CD14-positive monocyte (primary cell): ENCODE measurements around the gene DPP6. TPM values are rescaled to one million over a fixed set of nuclear protein-coding genes. Genes with fewer than 3 reads are reported as not detected.

ENCODE experiments used
- DNase-seq, 3 donors: peaks; one replicate each; pipeline ENCODE4 v3.0.0-alpha.2; 2011 to 2022
- H2AFZ ChIP-seq: 2 replicates; pipeline ENCODE4 v1.6.0; 2012; ENCODE audit warnings: mild to moderate bottlenecking, low read depth, low read length, inconsistent platforms; ENCODE audit not compliant: insufficient read depth, poor library complexity, severe bottlenecking
- H3K27ac ChIP-seq, 2 donors: 1 replicate in 1 of 2; 2 replicates in 1 of 2; pipeline ENCODE4 v1.5.1; 2012 to 2013; ENCODE audit warnings: low read length in 2 of 2, control low read depth in 1 of 2, inconsistent platforms in 1 of 2, low read depth in 1 of 2, mild to moderate bottlenecking in 1 of 2
- H3K27me3 ChIP-seq, 2 donors: one replicate each; pipeline versions ENCODE4 v1.6.0 to v1.6.1; 2011 to 2013; ENCODE audit warnings: low read length in 2 of 2; ENCODE audit not compliant: control insufficient read depth in 2 of 2, insufficient read depth in 2 of 2
- H3K36me3 ChIP-seq, 2 donors: replicated peaks in 1 of 2; 1 replicate in 1 of 2; 2 replicates in 1 of 2; pipeline versions ENCODE4 v1.5.1 to v1.6.1; 2012 to 2013; ENCODE audit warnings: low read length in 2 of 2, control low read depth in 1 of 2, inconsistent platforms in 1 of 2, mild to moderate bottlenecking in 1 of 2; ENCODE audit not compliant: insufficient read depth in 2 of 2, control insufficient read depth in 1 of 2
- H3K4me1 ChIP-seq, 2 donors: 1 replicate in 1 of 2; 2 replicates in 1 of 2; pipeline versions ENCODE4 v1.5.1 to v1.6.1; 2012 to 2013; ENCODE audit warnings: low read length in 2 of 2, control low read depth in 1 of 2, inconsistent platforms in 1 of 2, mild to moderate bottlenecking in 1 of 2, moderate library complexity in 1 of 2; ENCODE audit not compliant: insufficient read depth in 2 of 2, control insufficient read depth in 1 of 2
- H3K4me2 ChIP-seq: replicated peaks from 2 replicates; pipeline ENCODE3; 2012; ENCODE audit warnings: low read length, moderate library complexity, mild to moderate bottlenecking; ENCODE audit not compliant: poor library complexity, severe bottlenecking; ENCODE audit errors: extremely low read depth
- H3K4me3 ChIP-seq, 3 experiments: fragments of 200-600 bp in 1 of 3; sonication (generic) in 1 of 3; replicated peaks in 1 of 3; 1 replicate in 2 of 3; 2 replicates in 1 of 3; pipeline ENCODE4 v1.5.1; 2011 to 2013; ENCODE audit warnings: low read length in 3 of 3, mild to moderate bottlenecking in 3 of 3, control low read depth in 2 of 3, low read depth in 2 of 3, inconsistent platforms in 1 of 3, moderate library complexity in 1 of 3
- H3K79me2 ChIP-seq: 2 replicates; pipeline ENCODE4 v1.6.0; 2012; ENCODE audit warnings: mild to moderate bottlenecking, control low read depth, inconsistent platforms, low read length, moderate library complexity; ENCODE audit not compliant: insufficient read depth
- H3K9ac ChIP-seq: 2 replicates; pipeline ENCODE4 v1.6.0; 2017; ENCODE audit warnings: low read length, mild to moderate bottlenecking; ENCODE audit not compliant: insufficient read depth, poor library complexity, severe bottlenecking
- H3K9me3 ChIP-seq, 2 donors: replicated peaks in 1 of 2; 1 replicate in 1 of 2; 2 replicates in 1 of 2; pipeline versions ENCODE4 v1.5.1 to v1.6.1; 2012 to 2013; ENCODE audit warnings: low read length in 2 of 2, control low read depth in 1 of 2; ENCODE audit not compliant: control insufficient read depth in 1 of 2, insufficient read depth in 1 of 2
- H4K20me1 ChIP-seq: 2 replicates; pipeline ENCODE4 v1.6.0; 2012; ENCODE audit warnings: mild to moderate bottlenecking, low read length, control low read depth, moderate library complexity; ENCODE audit not compliant: insufficient read depth
- H3K27ac Mint-ChIP-seq, 7 donors: one replicate each; pipeline ENCODE4 v1.8.0; 2020; ENCODE audit warnings: mild to moderate bottlenecking in 7 of 7, mixed read lengths in 7 of 7, moderate library complexity in 6 of 7, inconsistent platforms in 2 of 7
- H3K27me3 Mint-ChIP-seq, 3 donors: one replicate each; pipeline ENCODE4 v1.8.0; 2021 to 2022; ENCODE audit warnings: low read depth in 3 of 3, mild to moderate bottlenecking in 3 of 3, mixed read lengths in 3 of 3, moderate library complexity in 3 of 3, inconsistent platforms in 1 of 3
- H3K36me3 Mint-ChIP-seq, 2 donors: one replicate each; pipeline ENCODE4 v1.8.0; 2020; ENCODE audit warnings: mixed read lengths in 2 of 2, inconsistent platforms in 1 of 2, mild to moderate bottlenecking in 1 of 2
- H3K4me1 Mint-ChIP-seq: one replicate; pipeline ENCODE4 v1.8.0; 2020; ENCODE audit warnings: mild to moderate bottlenecking, mixed read lengths
- H3K4me3 Mint-ChIP-seq, 2 donors: one replicate each; pipeline ENCODE4 v1.8.0; 2020; ENCODE audit warnings: mild to moderate bottlenecking in 2 of 2, mixed read lengths in 2 of 2, moderate library complexity in 1 of 2
- H3K9me3 Mint-ChIP-seq, 7 donors: one replicate each; pipeline ENCODE4 v1.8.0; 2020 to 2022; ENCODE audit warnings: mixed read lengths in 7 of 7, mild to moderate bottlenecking in 6 of 7, moderate library complexity in 6 of 7, inconsistent platforms in 2 of 7
- WGBS: methylation state at CpG from one replicate; pipeline ENCODE4 v1.1.5; 2013; ENCODE audit warnings: missing lambda C conversion rate; ENCODE audit not compliant: insufficient coverage; 5-methylcytosine and 5-hydroxymethylcytosine counted together
- intact Hi-C, 2 donors: fragments of 100-400 bp; cut with micrococcal nuclease; formaldehyde crosslinking; loops; one replicate each; pipeline versions ENCODE4 v1.15.0 to v1.15.1; 2023
- polyA plus RNA-seq, 3 donors: library from polyadenylated mRNA; depleted of rRNA in 1 of 3; unstranded in 2 of 3; stranded (reverse) in 1 of 3; fragments of 300-500 nt in 2 of 3; fragments of >200 nt in 1 of 3; fragmentation: Illumina TruSeq in 2 of 3; gene quantifications; 1 replicate in 2 of 3; 2 replicates in 1 of 3; pipeline ENCODE4 v1.2.3, GENCODE V29; 2012 to 2021
- TF ChIP-seq, protein P1 (sequence below): fragments of 200-600 bp; IDR thresholded peaks from one replicate; pipeline ENCODE4 v1.8.0; 2022; ENCODE audit warnings: antibody characterized with exemption, mild to moderate bottlenecking

The DPP6 gene
- polyA plus RNA-seq, 3 donors: not detected

DNA sequence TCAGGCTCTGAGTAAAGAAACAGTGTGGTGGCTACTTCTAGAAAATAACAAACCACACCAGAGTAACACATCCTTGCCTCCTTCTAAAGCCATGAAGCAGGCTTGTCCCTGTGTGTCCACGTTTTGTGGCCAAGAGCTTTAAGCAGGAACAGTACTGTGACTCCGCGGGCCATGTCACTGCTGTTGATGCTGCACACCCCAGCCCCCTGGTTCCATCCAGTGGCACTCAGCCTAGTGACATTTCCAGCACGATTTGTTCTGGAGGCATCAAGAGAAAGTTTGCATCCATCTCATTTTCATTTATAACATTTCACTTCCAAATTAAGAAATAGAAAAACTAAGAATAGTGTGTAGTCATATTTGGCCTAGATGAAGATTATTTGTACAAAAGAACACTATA lies 739.4 kb downstream of the DPP6 start:
- Mint-ChIP-seq H3K9me3 (peaks cover 3 to 10% (median 5%) of the 10 kb centered on the region in 7 donors), H3K27me3 (peaks cover 3 to 22% (median 5%) of the 10 kb centered on the region in 3 donors), H3K4me1 (no peaks in the 10 kb centered on the region), H3K27ac (no peak overlapping the region), H3K4me3 (no peak overlapping the region), H3K36me3 (no peaks in the 10 kb centered on the region)
- Histone ChIP-seq H3K9ac (no peak overlapping the region), H3K4me1 (no peaks in the 10 kb centered on the region), H3K4me3 (no peak overlapping the region), H3K4me2 (no peak overlapping the region), H3K27me3 (no peaks in the 10 kb centered on the region), H4K20me1 (no peaks in the 10 kb centered on the region), H3K79me2 (no peaks in the 10 kb centered on the region), H3K9me3 (no peaks in the 10 kb centered on the region), H3K36me3 (no peaks in the 10 kb centered on the region), H2AFZ (no peak overlapping the region), H3K27ac (no peak overlapping the region)
- TF ChIP-seq, protein P1, sequence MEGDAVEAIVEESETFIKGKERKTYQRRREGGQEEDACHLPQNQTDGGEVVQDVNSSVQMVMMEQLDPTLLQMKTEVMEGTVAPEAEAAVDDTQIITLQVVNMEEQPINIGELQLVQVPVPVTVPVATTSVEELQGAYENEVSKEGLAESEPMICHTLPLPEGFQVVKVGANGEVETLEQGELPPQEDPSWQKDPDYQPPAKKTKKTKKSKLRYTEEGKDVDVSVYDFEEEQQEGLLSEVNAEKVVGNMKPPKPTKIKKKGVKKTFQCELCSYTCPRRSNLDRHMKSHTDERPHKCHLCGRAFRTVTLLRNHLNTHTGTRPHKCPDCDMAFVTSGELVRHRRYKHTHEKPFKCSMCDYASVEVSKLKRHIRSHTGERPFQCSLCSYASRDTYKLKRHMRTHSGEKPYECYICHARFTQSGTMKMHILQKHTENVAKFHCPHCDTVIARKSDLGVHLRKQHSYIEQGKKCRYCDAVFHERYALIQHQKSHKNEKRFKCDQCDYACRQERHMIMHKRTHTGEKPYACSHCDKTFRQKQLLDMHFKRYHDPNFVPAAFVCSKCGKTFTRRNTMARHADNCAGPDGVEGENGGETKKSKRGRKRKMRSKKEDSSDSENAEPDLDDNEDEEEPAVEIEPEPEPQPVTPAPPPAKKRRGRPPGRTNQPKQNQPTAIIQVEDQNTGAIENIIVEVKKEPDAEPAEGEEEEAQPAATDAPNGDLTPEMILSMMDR: no peak
- WGBS: 93% methylated on average over 3 of the region's 4 CpGs
- intact Hi-C loops: no loop called here
- no peak for DNase-seq

DNA sequence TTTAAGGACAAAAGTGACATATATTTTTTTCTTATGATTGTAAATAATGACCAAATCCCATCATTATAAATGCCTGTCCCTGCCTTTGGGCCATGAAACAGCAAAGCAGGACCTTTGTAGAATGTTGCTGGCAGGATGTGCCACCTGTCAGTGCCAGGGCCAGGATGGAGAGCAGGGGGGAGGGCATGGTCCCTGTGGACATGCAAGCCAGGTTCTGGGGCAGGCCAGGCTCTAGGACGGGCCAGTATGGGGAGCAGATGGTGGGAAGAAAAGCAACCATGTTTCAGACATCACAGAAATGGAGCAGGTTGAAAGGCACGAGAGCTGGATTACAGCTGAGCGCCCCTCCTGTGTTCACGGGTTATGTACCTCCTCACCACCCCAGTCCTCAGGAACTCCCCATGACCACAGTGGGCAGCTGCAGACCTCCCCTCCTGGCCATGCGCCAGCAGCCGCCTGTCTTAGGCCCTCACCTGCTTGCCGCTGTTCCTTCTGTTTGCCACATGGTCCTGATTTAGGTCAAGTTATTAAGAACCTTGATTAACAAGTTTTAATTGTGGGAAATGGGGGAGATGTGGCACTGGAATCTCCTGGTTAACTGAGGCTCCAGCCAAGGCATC lies 740.3 kb downstream of the DPP6 start:
- 53% methylated on average over 3 of the region's 7 CpGs for WGBS
- Histone ChIP-seq H3K9ac (no peak overlapping the region), H3K27me3 (no peaks in the 10 kb centered on the region), H3K4me2 (no peak overlapping the region), H3K9me3 (no peaks in the 10 kb centered on the region), H3K4me1 (no peaks in the 10 kb centered on the region), H4K20me1 (no peaks in the 10 kb centered on the region), H2AFZ (no peak overlapping the region), H3K27ac (no peak overlapping the region), H3K79me2 (no peaks in the 10 kb centered on the region), H3K4me3 (no peak overlapping the region), H3K36me3 (no peaks in the 10 kb centered on the region)
- H3K4me3 Mint-ChIP-seq: no peak overlapping the region
- peaks cover 1 to 9% (median 3%) of the 10 kb centered on the region in 7 donors for H3K9me3 Mint-ChIP-seq
- intact Hi-C loops: no loop called here
- H3K27ac Mint-ChIP-seq: no peak overlapping the region
- peaks cover 3 to 22% (median 5%) of the 10 kb centered on the region in 3 donors for H3K27me3 Mint-ChIP-seq
- H3K4me1 Mint-ChIP-seq: no peaks in the 10 kb centered on the region
- no peak for DNase-seq
- TF ChIP-seq, protein P1: no peak
- H3K36me3 Mint-ChIP-seq: no peaks in the 10 kb centered on the region
